Measurements from ENCODE around the gene ZNF488.

The ZNF488 gene

GRCh38 chr10:47381427-47382379 lies 2.4 kb downstream of the ZNF488 start:
- DNase-seq (ENCODE audit: low read depth), result no peak

DNA sequence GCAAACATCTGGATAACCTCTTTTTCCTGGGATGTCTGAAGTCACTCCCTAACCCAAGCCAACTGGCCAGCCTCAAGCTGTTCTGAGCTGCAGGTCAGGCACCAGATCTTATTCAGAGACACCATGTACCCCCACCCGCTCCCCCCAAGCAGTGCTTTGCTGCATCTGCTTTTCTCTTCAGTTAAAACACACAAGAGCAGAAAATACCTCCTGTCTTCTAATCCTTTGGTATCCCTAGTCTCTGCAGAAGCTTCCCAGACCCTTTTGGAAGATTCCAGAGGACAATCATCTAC lies 3.0 kb downstream of the ZNF488 start:
- DNase-seq (ENCODE audit: low read depth), result no peak

DNA sequence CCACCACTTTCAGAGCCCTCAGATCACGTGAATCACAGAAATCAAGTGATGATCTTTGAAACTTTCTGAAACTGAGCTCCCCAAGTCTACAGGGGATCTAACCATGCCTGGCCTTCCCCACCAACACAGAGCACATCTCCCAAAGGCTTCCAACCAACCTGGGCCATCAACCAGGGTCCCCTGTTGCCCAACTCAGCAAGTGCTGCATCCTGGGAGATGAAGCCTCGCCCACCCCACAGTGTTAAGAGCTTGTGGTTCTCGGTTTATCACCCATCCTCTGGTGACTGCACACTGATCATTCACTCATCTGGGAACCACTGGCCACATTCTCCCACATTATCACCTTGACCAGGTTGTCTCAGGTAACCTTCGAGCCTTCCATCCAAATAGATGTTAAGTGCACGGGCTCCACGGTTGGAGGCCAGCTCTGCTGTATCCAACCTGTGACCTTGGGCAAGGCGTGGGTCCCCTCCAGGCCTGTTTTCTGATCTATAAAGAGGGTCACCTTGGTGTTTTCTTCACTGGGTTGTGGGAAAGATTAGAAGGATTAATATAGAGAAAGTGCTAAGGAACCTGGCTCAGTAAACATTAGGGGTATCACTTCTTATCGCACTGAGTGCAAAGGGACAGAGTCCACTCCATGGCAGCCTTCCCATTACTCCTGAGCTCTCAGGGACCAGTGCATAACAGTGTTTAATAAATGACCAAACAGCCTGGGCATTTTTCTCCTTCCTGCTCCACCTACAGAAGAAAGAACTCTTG lies 3.6 kb downstream of the ZNF488 start:
- no peak for DNase-seq (ENCODE audit: low read depth)

DNA sequence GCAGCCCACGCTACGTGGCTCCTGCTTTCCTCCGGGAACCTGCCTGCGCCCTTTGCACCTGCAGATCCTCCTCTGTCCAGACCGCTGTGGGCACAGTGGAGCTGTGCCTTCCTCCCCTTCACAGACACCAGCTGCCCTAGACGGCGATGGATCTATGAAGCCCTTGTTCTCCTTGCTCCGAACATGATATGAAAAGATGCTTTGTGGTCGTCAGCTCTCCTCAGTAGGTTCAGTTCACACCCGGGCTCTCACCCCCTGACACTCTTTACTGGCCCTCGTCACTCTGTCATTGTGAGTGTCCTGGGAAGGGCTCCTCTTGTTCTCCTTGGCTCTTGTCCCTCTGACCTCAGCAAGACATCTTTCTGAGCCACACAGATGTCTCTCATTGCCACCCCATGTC lies 4.2 kb downstream of the ZNF488 start:
- DNase-seq (ENCODE audit: low read depth), result no peak

GRCh38 chr10:47379445-47379785 lies 4.7 kb downstream of the ZNF488 start:
- no peak for DNase-seq (ENCODE audit: low read depth)

- DNase-seq (ENCODE audit: low read depth), result no peak
These were observed 5.3 kb downstream of the ZNF488 start for GRCh38 chr10:47378606-47379444.

DNA sequence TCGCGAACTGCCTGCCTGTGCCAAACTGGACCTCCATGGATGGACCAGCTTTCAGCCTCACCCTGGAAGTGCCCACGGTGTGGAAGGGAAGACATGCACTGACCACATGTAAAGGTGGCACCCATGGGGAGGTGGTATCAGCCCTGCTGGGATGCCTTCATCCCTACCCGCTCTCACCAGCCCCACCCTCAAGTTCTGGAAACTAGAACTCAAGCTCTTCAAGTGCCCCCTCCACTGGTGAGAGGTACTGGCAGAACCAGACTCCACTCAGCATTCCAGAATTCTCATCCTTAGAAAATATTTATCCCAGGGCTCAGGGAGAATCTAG lies 5.9 kb downstream of the ZNF488 start:
- no peak for DNase-seq (ENCODE audit: low read depth)

DNA sequence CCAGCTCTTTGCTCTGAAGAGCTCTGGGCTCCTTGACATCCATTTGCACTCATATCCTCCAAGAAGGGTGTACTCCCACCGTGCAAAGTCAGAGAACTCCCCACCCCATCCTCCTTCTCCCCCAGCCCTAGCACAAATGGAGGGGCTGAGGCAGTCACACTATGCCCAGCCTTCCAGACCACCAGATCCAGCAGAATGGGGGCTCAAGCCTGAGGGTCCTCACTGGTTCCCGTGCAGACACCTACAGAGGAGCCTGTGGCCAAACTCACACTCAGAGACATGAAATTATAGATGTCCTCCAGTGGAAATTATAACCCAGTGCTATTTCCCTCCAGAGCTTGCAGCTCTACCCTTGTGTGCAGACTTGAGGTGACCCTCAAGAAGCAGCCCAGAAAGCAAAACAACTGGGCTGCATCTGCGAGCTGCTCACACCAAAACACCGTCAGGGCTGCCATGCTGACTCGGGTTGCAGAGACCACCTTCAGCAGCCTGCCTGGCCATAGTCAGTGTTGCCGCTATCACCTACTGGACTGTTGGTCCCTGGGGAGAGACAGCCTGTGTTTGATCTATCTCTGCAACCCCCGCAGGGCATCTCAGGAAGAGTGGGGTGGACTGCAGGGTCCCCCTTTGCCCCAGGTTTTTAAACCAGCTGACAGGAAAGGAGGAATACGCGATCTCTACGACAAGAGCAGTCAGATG lies 7.4 kb downstream of the ZNF488 start:
- DNase-seq (ENCODE audit: low read depth), result no peak

DNA sequence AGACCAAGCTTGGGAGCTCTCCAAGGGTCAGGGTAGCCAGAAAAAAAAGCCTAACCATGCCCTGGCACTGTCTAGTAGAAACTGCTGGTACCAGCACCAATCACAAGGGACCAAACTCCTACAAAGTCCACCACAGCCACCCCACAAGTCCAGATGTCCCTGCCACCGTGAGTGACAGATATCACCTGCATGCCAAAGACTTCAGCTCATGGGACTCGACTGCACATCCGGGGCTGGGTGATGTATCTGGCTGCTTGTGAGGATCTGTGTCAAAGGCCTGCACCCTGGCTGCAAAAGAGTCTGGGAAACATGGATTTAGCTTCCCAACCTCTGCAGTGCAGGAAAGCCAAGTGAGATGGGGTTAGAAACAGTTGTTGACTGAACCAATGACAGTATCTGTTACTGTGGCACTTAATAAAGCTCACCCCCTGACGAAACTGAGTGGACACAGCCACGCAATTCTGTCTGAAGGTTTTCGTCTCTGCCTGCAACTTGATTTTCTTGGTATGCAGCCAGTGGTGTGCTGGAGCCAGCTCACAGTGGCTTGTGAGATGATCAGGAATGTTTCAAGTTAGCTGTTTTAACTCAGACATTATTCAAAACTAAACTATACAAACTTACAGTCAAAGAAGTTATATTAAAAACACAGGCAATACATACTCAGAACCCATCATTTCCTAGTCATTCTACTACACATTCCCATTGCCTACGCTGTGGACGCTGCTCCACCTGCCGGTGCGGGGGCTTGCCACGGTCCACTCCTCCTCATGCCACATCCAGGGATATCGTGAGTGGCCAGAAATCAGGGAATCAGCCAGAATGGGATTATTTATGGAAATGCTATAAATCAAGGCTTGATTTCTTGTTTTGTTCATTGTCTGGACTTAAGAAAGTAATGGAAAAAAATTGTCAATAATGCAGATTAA lies 9.2 kb downstream of the ZNF488 start:
- no peak for DNase-seq (ENCODE audit: low read depth)

DNA sequence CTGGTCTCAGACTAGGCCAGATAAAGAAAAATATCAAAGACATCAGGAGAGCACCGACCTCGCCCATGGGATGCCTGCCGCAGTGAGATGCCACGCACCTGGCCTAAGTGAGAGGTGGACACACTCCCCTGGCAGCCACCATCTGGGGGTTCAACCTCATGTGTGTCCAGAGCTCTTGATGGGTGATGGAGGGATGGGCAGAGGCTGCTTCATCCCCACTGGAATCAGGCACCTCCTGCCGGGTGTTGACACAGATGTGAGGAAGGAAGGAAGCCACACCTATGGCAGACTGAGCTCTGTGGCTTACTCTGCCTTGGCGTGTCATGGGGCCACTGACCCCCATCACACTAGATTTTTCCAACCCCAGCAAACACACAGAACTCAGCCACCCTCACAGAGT lies 11.4 kb downstream of the ZNF488 start:
- DNase-seq (ENCODE audit: low read depth), result no peak

GRCh38 chr10:47371629-47372485 lies 12.2 kb downstream of the ZNF488 start:
- no peak for DNase-seq (ENCODE audit: low read depth)

DNA sequence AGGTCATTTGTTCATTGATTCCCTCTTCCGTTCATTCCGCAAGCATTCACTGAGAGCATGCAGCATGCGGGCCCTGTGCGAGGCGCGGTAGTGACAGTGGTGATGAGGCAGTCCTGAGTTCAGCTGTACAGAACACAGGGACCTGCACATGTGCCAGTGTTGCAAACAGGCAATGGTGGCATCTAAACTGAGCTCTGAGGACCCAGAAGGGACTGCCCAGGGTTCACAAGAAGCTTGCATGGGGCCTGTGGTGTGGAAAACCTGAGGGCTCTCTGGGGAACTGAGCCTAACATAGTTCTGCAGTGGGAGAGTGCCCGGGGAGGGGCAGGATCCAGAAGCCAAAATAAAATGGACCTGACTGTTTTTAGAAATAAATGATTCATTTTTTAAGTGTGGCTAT lies 13.2 kb downstream of the ZNF488 start:
- DNase-seq (ENCODE audit: low read depth), result no peak

GRCh38 chr10:47370015-47370767 lies 13.9 kb downstream of the ZNF488 start:
- no peak for DNase-seq (ENCODE audit: low read depth)

DNA sequence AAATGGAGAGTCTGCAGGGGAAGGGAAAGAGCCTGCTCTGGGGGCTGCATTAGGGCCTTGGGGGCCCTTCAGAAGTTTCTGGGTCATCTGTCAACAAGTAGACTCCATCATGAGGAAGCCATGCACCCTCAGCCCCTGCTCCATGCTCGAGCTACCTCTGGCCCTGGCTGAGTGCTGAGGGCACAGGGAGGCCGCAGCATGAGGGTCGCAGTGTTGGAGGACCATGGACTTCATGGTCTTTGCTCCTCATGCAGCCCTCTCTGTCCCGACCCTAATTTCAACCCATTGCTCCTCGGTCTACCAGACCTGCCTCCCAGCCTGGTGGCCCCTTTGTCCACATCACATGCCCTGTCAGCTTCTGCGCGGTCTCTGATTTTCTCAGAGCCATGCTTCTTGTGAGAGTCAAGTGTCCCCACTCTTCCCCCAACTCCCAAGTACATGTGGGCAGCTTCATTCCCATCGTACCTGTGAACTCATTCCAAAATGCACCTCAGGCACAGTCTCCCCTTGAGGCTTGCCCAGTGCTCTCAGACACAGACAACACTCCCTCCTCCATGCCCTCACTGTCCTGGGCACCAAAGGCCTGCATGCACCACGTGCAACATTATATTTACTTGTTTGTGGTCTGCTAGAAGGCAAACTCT lies 14.7 kb downstream of the ZNF488 start:
- DNase-seq (ENCODE audit: low read depth), result no peak

- no peak for DNase-seq (ENCODE audit: low read depth)
These were observed 15.5 kb downstream of the ZNF488 start for GRCh38 chr10:47368431-47369180.

- no peak for DNase-seq (ENCODE audit: low read depth)
These were observed 16.4 kb downstream of the ZNF488 start for GRCh38 chr10:47367646-47368045.

- no peak for DNase-seq (ENCODE audit: low read depth)
These were observed 17.2 kb downstream of the ZNF488 start for GRCh38 chr10:47366731-47367460.
